Heart left ventricle (tissue), 16 donors: Measurements from ENCODE around the gene OR4P4. TPM values are rescaled to one million over a fixed set of nuclear protein-coding genes. Genes with fewer than 3 reads are reported as not detected.

Experiments
- ATAC-seq, 4 donors: fragments of 200-7000 bp; cut with Tn5 transposase; one replicate each; pipeline ENCODE4 v1.9.1; 2020 to 2022; ENCODE audit warnings: moderate library complexity in 4 of 4, mild to moderate bottlenecking in 3 of 4, moderate number of reproducible peaks in 1 of 4
- DNase-seq, 5 donors: peaks; one replicate each; pipeline ENCODE4 v3.0.0-alpha.2; 2020
- H3K27ac ChIP-seq, 12 donors: fragments of 200-600 bp; sonication (generic) in 4 of 12; one replicate each; pipeline versions ENCODE4 v1.5.0 to v1.8.0; 2016 to 2022; ENCODE audit warnings: mild to moderate bottlenecking in 2 of 12
- H3K27me3 ChIP-seq, 9 donors: fragments of 200-600 bp; sonication (generic) in 2 of 9; one replicate each; pipeline versions ENCODE4 v1.5.1 to v1.8.0; 2016 to 2022; ENCODE audit warnings: mild to moderate bottlenecking in 3 of 9
- H3K36me3 ChIP-seq, 9 donors: fragments of 200-600 bp; sonication (generic) in 2 of 9; one replicate each; pipeline versions ENCODE4 v1.5.0 to v1.8.0; 2018 to 2022; ENCODE audit warnings: mild to moderate bottlenecking in 2 of 9
- H3K4me1 ChIP-seq, 12 donors: fragments of 200-600 bp; sonication (generic) in 4 of 12; one replicate each; pipeline versions ENCODE4 v1.5.0 to v1.8.0; 2016 to 2022; ENCODE audit warnings: mild to moderate bottlenecking in 3 of 12
- H3K4me3 ChIP-seq, 12 donors: fragments of 200-600 bp; sonication (generic) in 4 of 12; one replicate each; pipeline versions ENCODE4 v1.5.0 to v1.8.0; 2017 to 2022; ENCODE audit warnings: mild to moderate bottlenecking in 9 of 12, moderate library complexity in 4 of 12
- H3K9me3 ChIP-seq, 12 donors: fragments of 200-600 bp; sonication (generic) in 4 of 12; one replicate each; pipeline versions ENCODE4 v1.5.0 to v1.8.0; 2016 to 2022; ENCODE audit warnings: mild to moderate bottlenecking in 1 of 12
- CTCF ChIP-seq, 12 donors: fragments of 200-600 bp; sonication (generic) in 4 of 12; IDR thresholded peaks; one replicate each; pipeline versions ENCODE4 v1.5.0 to v1.8.0; 2018 to 2022; ENCODE audit warnings: antibody characterized with exemption in 12 of 12, mild to moderate bottlenecking in 5 of 12
- POLR2A ChIP-seq, 2 donors: fragments of 450-650 bp; IDR thresholded peaks; one replicate each; pipeline ENCODE4 v1.6.1; 2017; ENCODE audit warnings: antibody characterized with exemption in 2 of 2, mild to moderate bottlenecking in 2 of 2, moderate library complexity in 2 of 2
- WGBS, 4 donors: extraction: QIAGEN DNeasy Blood & Tissue Kit in 2 of 4; methylation state at CpG; one replicate each; pipeline versions ENCODE4 v1.1.5 to v1.1.7; 2013 to 2018; 5-methylcytosine and 5-hydroxymethylcytosine counted together
- intact Hi-C, 10 donors: fragments of 100-400 bp; cut with DNase I; formaldehyde crosslinking; loops; one replicate each; pipeline versions ENCODE4 v1.11.1 to v1.14.2; 2022
- long read RNA-seq, 3 donors: library from polyadenylated mRNA; unstranded; transcript quantifications; one replicate each; pipeline ENCODE4 v2.0.0, GENCODE V29; 2020 to 2021
- polyA plus RNA-seq, 2 donors: library from polyadenylated mRNA; stranded (reverse); fragments of 200-250 nt; gene quantifications; one replicate each; pipeline ENCODE4 v1.2.3, GENCODE V29; 2013
- total RNA-seq, 9 donors: library from RNA; depleted of rRNA in 2 of 9; stranded (reverse); fragments of >200 nt in 2 of 9; fragmentation: NEBNext Ultra II Directional in 3 of 9; extraction: Animal tissue kit (Norgen Biotek cat#: 25700) in 3 of 9; gene quantifications; one replicate each; pipeline versions ENCODE4 v1.1.0 to v1.2.4, GENCODE V29; 2016 to 2023
- donor health status: ischemic (EF 13 %, LVEDD 7.1; RV severe dilation, severe dysfunction).
- donor health status: healthy with polysubstance abuse.
- donor health status: DM: no; HTN: yes; CAD: no.
- donor health status: DM: no; HTN: no; CAD: no.
- donor health status: ischemic (EF 25% LVEDD 6.9; RV normal size, moderate dysfunction).
- donor health status: ischemic (EF 25% LVEDD 5.7; RV mildly dilated, moderate dysfunction).
- donor health status: healthy.
- donor health status: DM: yes; HTN: yes; CAD: no.
- donor health status: ischemic (EF 35%, LVEDD 5.7; RV mildly dilated, moderate dysfunction).
- donor health status: nonischemic (EF 11% LVEDD 7.7; RV severe dilation, severe dysfunction).
- donor health status: DM: yes; HTN: yes; CAD: no.
- donor health status: PGD.
- donor health status: ischemic (EF 29% LVEDD 5.4; RV normal size, mild dysfunction).
- donor health status: nonischemic (EF 23%, LVEDD 6.1; RV moderate dilation, normal function).

The OR4P4 gene
- not detected for total RNA-seq
- polyA plus RNA-seq, result not detected
- long read RNA-seq, donor 1, result 0 reads
- long read RNA-seq, donor 2, result 0 reads
- long read RNA-seq, donor 3, result 0 reads

GRCh38 chr11:55634813-55635212, at the start of gene OR4P4:
Gene OR4P4, plus strand, starts transcription at chr11:55635113.
- H3K9me3 ChIP-seq, result peaks cover 0 to 19% (median 0%) of the 10 kb centered on the region in 12 donors
- ATAC-seq, result no peak
- TF ChIP-seq CTCF (IDR thresholded peaks at IDR 0.05) (no peak), POLR2A (IDR thresholded peaks at IDR 0.05) (no peak)
- no peak for DNase-seq
- no peak within 1 kb of the TSS for H3K27ac ChIP-seq
- no peaks in the 10 kb centered on the region for H3K36me3 ChIP-seq
- no peak within 1 kb of the TSS for H3K4me3 ChIP-seq
- WGBS, 4 donors, result 34 to 53% (median 44%) methylated on average over 3 of the region's 3 CpGs
- intact Hi-C loops, result no loop called here
- H3K4me1 ChIP-seq, result no peaks in the 10 kb centered on the region
- peaks cover 0 to 3% (median 0%) of the 10 kb centered on the region in 9 donors for H3K27me3 ChIP-seq

- Histone ChIP-seq H3K27ac (no peak within 1 kb of the TSS), H3K9me3 (peaks cover 0 to 8% (median 0%) of the 10 kb centered on the region in 12 donors), H3K4me1 (no peaks in the 10 kb centered on the region), H3K36me3 (no peaks in the 10 kb centered on the region), H3K4me3 (no peak within 1 kb of the TSS), H3K27me3 (no peaks in the 10 kb centered on the region)
- intact Hi-C loops, result no loop called here
- 33 to 48% (median 43%) methylated on average over 2 of the region's 2 CpGs for WGBS, 4 donors
- no peak for ATAC-seq
- no peak for DNase-seq
- TF ChIP-seq POLR2A (IDR thresholded peaks at IDR 0.05), result no peak
- no peak for TF ChIP-seq CTCF (IDR thresholded peaks at IDR 0.05)
These were observed 27.4 kb upstream of the OR4P4 start, which contains the start of gene OR4C11 for GRCh38 chr11:55607545-55607944. Gene OR4C11, minus strand, starts transcription at chr11:55607645. Its CDS starts 3,272 bp downstream, at chr11:55604373.

DNA sequence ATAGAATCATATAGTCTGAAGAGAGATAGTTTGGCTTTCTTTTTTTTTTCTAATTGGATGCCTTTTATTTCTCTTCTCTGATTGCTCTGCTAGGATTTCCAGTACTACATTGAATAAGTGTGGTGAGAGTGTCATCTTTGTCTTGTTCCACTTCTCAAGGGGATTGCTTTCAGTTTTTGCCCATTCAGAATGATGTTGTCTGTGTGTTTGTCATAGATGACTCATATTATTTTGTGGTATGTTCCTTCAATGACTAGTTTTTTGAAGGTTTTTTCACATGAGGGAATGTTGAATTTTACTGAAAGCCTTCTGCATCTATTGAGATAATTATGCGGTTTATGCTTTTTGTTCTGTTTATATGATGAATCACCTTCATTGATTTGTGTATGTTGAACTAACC, 10.4 kb upstream of the OR4P4 start:
- TF ChIP-seq CTCF (IDR thresholded peaks at IDR 0.05) (no peak), POLR2A (IDR thresholded peaks at IDR 0.05) (no peak)
- peaks cover 0 to 28% (median 0%) of the 10 kb centered on the region in 12 donors for H3K9me3 ChIP-seq
- WGBS, 4 donors, result 67 to 78% (median 77%) methylated on average over 1 of the region's 1 CpG
- no peak overlapping the region for H3K4me3 ChIP-seq
- no peak for ATAC-seq
- H3K36me3 ChIP-seq, result no peaks in the 10 kb centered on the region
- no peaks in the 10 kb centered on the region for H3K27me3 ChIP-seq
- intact Hi-C loops, result no loop called here
- no peaks in the 10 kb centered on the region for H3K4me1 ChIP-seq
- no peak for DNase-seq
- no peak overlapping the region for H3K27ac ChIP-seq

DNA sequence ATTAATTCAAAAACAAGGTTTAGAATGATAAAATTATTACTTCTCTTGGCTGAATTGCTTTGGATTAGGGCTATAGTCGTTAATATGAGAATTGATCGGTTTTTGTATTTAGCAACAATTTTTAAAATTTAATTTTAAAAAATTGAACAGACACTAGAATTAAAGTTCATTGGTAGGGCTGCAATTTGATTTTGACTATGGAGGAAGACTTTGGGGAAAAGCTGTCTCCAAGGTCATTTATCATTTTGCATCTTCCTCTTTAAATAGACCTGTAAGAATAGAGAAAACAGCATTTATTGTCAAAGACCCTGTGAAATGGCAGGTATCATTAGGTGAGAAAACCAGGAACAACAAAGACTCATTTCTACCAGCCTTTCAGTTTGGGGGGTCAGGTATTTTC, 13.1 kb downstream of the OR4P4 start, which contains the start of gene OR4S2:
OR4S2 (plus strand) TSS at position 301 of the 400 bp plus-strand sequence. CDS start 2,577 bp downstream, outside the sequence.
- Histone ChIP-seq H3K4me1 (no peaks in the 10 kb centered on the region), H3K36me3 (no peaks in the 10 kb centered on the region), H3K27me3 (peaks cover 0 to 3% (median 0%) of the 10 kb centered on the region in 9 donors), H3K27ac (no peak within 1 kb of the TSS), H3K4me3 (no peak within 1 kb of the TSS), H3K9me3 (peaks cover 0 to 19% (median 0%) of the 10 kb centered on the region in 12 donors)
- TF ChIP-seq POLR2A (IDR thresholded peaks at IDR 0.05), result no peak
- ATAC-seq (no peak), DNase-seq (no peak)
- WGBS, 4 donors, result 61 to 74% (median 73%) methylated on average over 2 of the region's 2 CpGs
- intact Hi-C loops, result loop anchor here in 1 of 10 donors (10.0 kb wide), 1 partner anchor 63 kb away; no protein-coding TSS in a partner anchor

- ATAC-seq, result no peak
These were observed 17.6 kb downstream of the OR4P4 start for GRCh38 chr11:55652560-55652959.

More at GRCh38 chr11:55652560-55652959, 17.6 kb downstream of the OR4P4 start:
- Histone ChIP-seq H3K27ac (no peak overlapping the region), H3K9me3 (peaks cover 0 to 4% (median 0%) of the 10 kb centered on the region in 12 donors), H3K27me3 (peaks cover 0 to 3% (median 0%) of the 10 kb centered on the region in 9 donors), H3K4me1 (no peaks in the 10 kb centered on the region), H3K36me3 (no peaks in the 10 kb centered on the region), H3K4me3 (no peak overlapping the region)
- WGBS, 4 donors, result 47 to 70% (median 50%) methylated on average over 1 of the region's 1 CpG
- intact Hi-C loops, result no loop called here
- no peak for DNase-seq
- TF ChIP-seq CTCF (IDR thresholded peaks at IDR 0.05), result no peak
- TF ChIP-seq POLR2A (IDR thresholded peaks at IDR 0.05), result no peak
